Keratinocyte (primary cell): Measurements from ENCODE around the gene XIRP2.

Experiments
- EZH2 ChIP-seq: IDR thresholded peaks from one replicate; pipeline ENCODE4 v1.6.1; 2012; ENCODE audit warnings: inconsistent platforms, mild to moderate bottlenecking, low read length, moderate library complexity
- TF ChIP-seq, protein P1 (sequence below), 3 experiments: IDR thresholded peaks in 1 of 3; conservative IDR thresholded peaks in 1 of 3; optimal IDR thresholded peaks in 1 of 3; 2 replicates in 2 of 3; 3 replicates in 1 of 3; pipeline versions ENCODE3 to v1.5.1; 2011; ENCODE audit warnings: low read length in 3 of 3, mild to moderate bottlenecking in 3 of 3, moderate library complexity in 2 of 3, control low read depth in 1 of 3, inconsistent platforms in 1 of 3; ENCODE audit not compliant: insufficient read depth in 2 of 3; ENCODE audit errors: extremely low read depth in 1 of 3

DNA sequence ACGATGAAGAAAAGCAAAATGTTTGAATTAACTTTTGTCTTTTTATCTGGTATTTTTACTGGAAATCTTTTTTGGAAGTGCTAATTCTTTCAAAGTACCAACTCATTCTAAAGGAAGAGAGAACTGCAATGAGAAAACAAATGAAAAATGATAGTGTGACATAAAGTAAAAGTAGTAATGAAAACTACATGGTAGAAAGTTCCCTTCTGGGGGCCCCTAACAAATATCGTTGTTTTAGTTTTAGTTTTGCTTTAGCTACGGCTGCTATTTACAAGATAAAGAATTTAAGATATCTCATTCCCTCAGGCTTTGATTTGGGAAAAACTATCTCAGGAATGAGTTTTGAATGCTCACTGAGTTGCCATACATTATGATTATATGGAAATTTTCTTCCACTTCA is 161.4 kb downstream of the XIRP2 start:
- TF ChIP-seq, protein P1, sequence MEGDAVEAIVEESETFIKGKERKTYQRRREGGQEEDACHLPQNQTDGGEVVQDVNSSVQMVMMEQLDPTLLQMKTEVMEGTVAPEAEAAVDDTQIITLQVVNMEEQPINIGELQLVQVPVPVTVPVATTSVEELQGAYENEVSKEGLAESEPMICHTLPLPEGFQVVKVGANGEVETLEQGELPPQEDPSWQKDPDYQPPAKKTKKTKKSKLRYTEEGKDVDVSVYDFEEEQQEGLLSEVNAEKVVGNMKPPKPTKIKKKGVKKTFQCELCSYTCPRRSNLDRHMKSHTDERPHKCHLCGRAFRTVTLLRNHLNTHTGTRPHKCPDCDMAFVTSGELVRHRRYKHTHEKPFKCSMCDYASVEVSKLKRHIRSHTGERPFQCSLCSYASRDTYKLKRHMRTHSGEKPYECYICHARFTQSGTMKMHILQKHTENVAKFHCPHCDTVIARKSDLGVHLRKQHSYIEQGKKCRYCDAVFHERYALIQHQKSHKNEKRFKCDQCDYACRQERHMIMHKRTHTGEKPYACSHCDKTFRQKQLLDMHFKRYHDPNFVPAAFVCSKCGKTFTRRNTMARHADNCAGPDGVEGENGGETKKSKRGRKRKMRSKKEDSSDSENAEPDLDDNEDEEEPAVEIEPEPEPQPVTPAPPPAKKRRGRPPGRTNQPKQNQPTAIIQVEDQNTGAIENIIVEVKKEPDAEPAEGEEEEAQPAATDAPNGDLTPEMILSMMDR (optimal IDR thresholded peaks at IDR 0.05 in 1 of 3, IDR thresholded peaks at IDR 0.05 in 1 of 3, conservative IDR thresholded peaks at IDR 0.05 in 1 of 3; ENCODE audit: extremely low read depth in 1 of 3, insufficient read depth in 2 of 3, low read length in 3 of 3), result no peak
- TF ChIP-seq EZH2, result no peak
